ENCODE data around the gene NAT8L.

NAT8L gene

GRCh38 chr4:2065106-2065930, 6.2 kb downstream of the NAT8L start:
- DNase-seq = peak; percentile 59

GRCh38 chr4:2066011-2066551, 7.0 kb downstream of the NAT8L start:
- DNase-seq = peak; percentile 53

GRCh38 chr4:2066571-2067445, 7.7 kb downstream of the NAT8L start:
- peak; percentile 59 for DNase-seq

GRCh38 chr4:2067446-2068197, 8.5 kb downstream of the NAT8L start:
- DNase-seq = peak; percentile 53

- DNase-seq = peak; percentile 36
These were observed 9.0 kb downstream of the NAT8L start for GRCh38 chr4:2068198-2068470.

- peak; percentile 54 for DNase-seq
These were observed 9.4 kb downstream of the NAT8L start for GRCh38 chr4:2068566-2068965.

- DNase-seq = peak; percentile 60
These were observed 10.2 kb downstream of the NAT8L start for GRCh38 chr4:2069161-2069971.

GRCh38 chr4:2069986-2070385, 10.9 kb downstream of the NAT8L start:
- DNase-seq = no peak

GRCh38 chr4:2070421-2071251, 11.5 kb downstream of the NAT8L start:
- peak; percentile 46 for DNase-seq

- peak; percentile 53 for DNase-seq
These were observed 12.3 kb downstream of the NAT8L start for GRCh38 chr4:2071252-2071911.

GRCh38 chr4:2071912-2072867, 13.1 kb downstream of the NAT8L start:
- peak; percentile 60 for DNase-seq

- peak; percentile 57 for DNase-seq
These were observed 14.1 kb downstream of the NAT8L start for GRCh38 chr4:2072971-2073807.

- DNase-seq = peak; percentile 57
These were observed 14.8 kb downstream of the NAT8L start for GRCh38 chr4:2073808-2074481.

GRCh38 chr4:2074588-2074987, 15.5 kb downstream of the NAT8L start:
- peak; percentile 53 for DNase-seq

GRCh38 chr4:2075171-2075986, 16.3 kb downstream of the NAT8L start:
- peak; percentile 17 for DNase-seq

GRCh38 chr4:2075987-2076907, 17.1 kb downstream of the NAT8L start:
- DNase-seq = peak; percentile 51
